IMR-90 (cell line): ENCODE results near the gene DNAJC5.

ENCODE experiments used
- BHLHE40 ChIP-seq: fragments of 150-350 bp; IDR thresholded peaks from 2 replicates; pipeline ENCODE4 v1.6.1; 2016; ENCODE audit warnings: mild to moderate bottlenecking, low read depth, low read length
- CEBPB ChIP-seq: IDR thresholded peaks from 2 replicates; pipeline ENCODE4 v1.6.1; 2012; ENCODE audit warnings: low read depth, low read length, improper control_type of control experiment
- CHD1 ChIP-seq: IDR thresholded peaks from 2 replicates; pipeline ENCODE4 v1.6.1; 2012; ENCODE audit warnings: low read depth, low read length, improper control_type of control experiment
- CTCF ChIP-seq: conservative IDR thresholded peaks from 2 replicates; pipeline ENCODE4 v1.5.1; 2012; ENCODE audit warnings: mild to moderate bottlenecking, low read depth, low read length, improper control_type of control experiment
- MAZ ChIP-seq: IDR thresholded peaks from 2 replicates; pipeline ENCODE4 v1.6.1; 2012; ENCODE audit warnings: low read depth, mild to moderate bottlenecking, low read length, improper control_type of control experiment, moderate library complexity, borderline replicate concordance
- NFE2L2 ChIP-seq: fragments of 150-350 bp; IDR thresholded peaks from 2 replicates; pipeline ENCODE4 v1.6.1; 2016; ENCODE audit warnings: low read depth, mild to moderate bottlenecking, low read length
- POLR2A ChIP-seq: IDR thresholded peaks from 2 replicates; pipeline ENCODE4 v1.6.1; 2012; ENCODE audit warnings: mild to moderate bottlenecking, low read depth, low read length
- RAD21 ChIP-seq: IDR thresholded peaks from 2 replicates; pipeline ENCODE4 v1.6.1; 2012; ENCODE audit warnings: low read length, improper control_type of control experiment
- RCOR1 ChIP-seq: IDR thresholded peaks from 2 replicates; pipeline ENCODE4 v1.6.1; 2012; ENCODE audit warnings: mild to moderate bottlenecking, low read length, improper control_type of control experiment; ENCODE audit not compliant: insufficient replicate concordance
- RFX5 ChIP-seq: IDR thresholded peaks from 2 replicates; pipeline ENCODE4 v1.8.0; 2012; ENCODE audit warnings: low read depth, mild to moderate bottlenecking, low read length, moderate library complexity
- SMC3 ChIP-seq: fragments of 150-350 bp; IDR thresholded peaks from 2 replicates; pipeline ENCODE4 v1.6.1; 2016; ENCODE audit warnings: low read depth, mild to moderate bottlenecking, antibody characterized with exemption, low read length, moderate library complexity
- USF2 ChIP-seq: fragments of 150-350 bp; IDR thresholded peaks from 2 replicates; pipeline ENCODE4 v1.6.1; 2017; ENCODE audit warnings: mild to moderate bottlenecking, antibody characterized with exemption, low read length, low read depth

- TF ChIP-seq CTCF = no peak
- no peak for TF ChIP-seq RFX5
- no peak for TF ChIP-seq POLR2A
- TF ChIP-seq RCOR1 = no peak
- no peak for TF ChIP-seq CEBPB
- no peak for TF ChIP-seq MAZ
- TF ChIP-seq BHLHE40 = no peak
- no peak for TF ChIP-seq USF2
- no peak for TF ChIP-seq SMC3
- no peak for TF ChIP-seq CHD1
- TF ChIP-seq RAD21 = no peak
- no peak for TF ChIP-seq NFE2L2
These were observed 13.2 kb downstream of the DNAJC5 start for GRCh38 chr20:63908008-63908682.
